ENCODE measurements around the gene DEGS2.
"Not testable (repeated sequence)": the region's sequence is repeated elsewhere in the genome, so short reads cannot be mapped to it uniquely, and the experiment has no call there.

DNA sequence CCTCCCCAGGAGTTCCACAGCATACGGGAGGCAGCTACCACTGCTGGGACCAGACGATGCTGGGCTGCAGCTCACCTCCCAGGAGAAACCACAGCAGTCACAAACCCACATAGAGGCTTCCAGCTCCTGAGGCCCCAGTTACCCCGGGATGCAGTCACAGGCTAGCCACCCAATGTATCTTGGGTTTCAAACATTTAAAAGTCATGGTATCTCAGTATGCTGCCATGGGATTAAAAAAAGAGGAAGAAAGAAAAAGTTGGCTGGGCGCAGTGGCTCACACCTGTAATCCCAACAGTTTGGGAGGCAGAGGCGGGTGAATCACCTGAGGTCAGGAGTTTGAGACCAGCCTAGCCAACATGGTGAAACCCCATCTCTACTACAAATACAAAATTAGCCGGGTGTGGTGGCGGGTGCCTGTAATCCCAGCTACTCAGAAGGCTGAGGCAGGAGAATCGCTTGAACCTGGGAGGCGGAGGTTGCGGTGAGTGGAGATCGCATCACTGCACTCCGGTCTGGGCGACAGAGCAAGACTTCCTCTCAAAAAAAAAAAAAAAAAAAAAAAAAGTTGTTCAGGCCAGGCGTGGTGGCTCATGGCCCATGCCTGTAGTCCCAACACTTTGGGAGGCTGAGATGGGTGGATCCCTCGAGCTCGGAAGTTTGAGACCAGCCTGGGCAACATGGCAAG, 1.8 kb downstream of the DEGS2 start:
- TF ChIP-seq, protein P1, sequence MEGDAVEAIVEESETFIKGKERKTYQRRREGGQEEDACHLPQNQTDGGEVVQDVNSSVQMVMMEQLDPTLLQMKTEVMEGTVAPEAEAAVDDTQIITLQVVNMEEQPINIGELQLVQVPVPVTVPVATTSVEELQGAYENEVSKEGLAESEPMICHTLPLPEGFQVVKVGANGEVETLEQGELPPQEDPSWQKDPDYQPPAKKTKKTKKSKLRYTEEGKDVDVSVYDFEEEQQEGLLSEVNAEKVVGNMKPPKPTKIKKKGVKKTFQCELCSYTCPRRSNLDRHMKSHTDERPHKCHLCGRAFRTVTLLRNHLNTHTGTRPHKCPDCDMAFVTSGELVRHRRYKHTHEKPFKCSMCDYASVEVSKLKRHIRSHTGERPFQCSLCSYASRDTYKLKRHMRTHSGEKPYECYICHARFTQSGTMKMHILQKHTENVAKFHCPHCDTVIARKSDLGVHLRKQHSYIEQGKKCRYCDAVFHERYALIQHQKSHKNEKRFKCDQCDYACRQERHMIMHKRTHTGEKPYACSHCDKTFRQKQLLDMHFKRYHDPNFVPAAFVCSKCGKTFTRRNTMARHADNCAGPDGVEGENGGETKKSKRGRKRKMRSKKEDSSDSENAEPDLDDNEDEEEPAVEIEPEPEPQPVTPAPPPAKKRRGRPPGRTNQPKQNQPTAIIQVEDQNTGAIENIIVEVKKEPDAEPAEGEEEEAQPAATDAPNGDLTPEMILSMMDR (IDR thresholded peaks at IDR 0.05): not testable (repeated sequence)
- not testable (repeated sequence) for TF ChIP-seq POLR2A (IDR thresholded peaks at IDR 0.05)

All from testis (tissue), 2 donors.